ENCODE measurements around the gene DUSP19. TPM values are rescaled to one million over a fixed set of nuclear protein-coding genes. Genes with fewer than 3 reads are reported as not detected.

The DUSP19 gene
- total RNA-seq, 1 donor from 2014 or later, result 4.7 TPM

DNA sequence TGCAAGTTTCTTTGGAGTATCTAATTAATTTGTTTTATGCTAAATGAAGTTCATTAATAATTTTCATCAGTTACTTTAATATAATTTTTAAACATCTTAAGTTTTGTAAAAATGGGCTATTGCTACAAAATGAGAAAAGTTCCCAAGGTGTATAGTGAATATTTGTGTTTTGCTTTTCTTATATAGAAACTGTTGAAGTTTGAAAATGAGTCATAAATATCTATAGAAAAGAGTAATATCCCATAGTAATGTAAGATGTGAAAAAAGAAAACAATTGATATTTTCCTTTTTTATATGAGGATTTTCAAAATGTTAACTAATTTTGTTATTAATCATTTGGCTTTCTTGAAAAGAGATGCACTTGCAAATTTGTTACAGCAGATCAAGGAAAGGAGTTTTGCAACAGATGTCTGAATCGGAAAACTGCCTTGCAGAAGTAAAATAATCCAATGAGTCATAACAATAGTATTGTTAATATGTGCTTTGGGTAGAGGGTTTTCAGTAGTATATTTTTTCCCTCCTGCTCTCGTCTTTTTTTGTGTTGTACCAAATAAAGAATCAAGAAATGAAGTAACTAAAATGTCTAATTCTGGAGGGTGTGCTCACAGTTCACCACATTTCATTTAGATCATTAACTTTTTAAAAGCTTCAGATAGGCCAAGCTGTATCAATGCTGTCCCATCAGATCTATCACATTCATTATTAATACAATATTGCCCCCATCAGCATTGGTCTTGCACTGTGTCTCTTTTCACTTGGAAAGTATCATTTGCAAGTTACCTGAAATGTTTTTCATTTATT lies 15.5 kb downstream of the DUSP19 start:
- TF ChIP-seq CTCF (IDR thresholded peaks at IDR 0.05), result peak; percentile 48
- Mint-ChIP-seq H3K9me3 (ENCODE audit: unreplicated experiment) (no peaks in the 10 kb centered on the region), H3K27ac (ENCODE audit: unreplicated experiment) (no peak overlapping the region), H3K27me3 (ENCODE audit: unreplicated experiment) (no peaks in the 10 kb centered on the region), H3K36me3 (ENCODE audit: unreplicated experiment) (peaks cover 3% of the 10 kb centered on the region), H3K4me1 (ENCODE audit: unreplicated experiment) (peaks cover 14% of the 10 kb centered on the region), H3K4me3 (ENCODE audit: unreplicated experiment) (no peak overlapping the region)
- no peak for DNase-seq (ENCODE audit: extremely low spot score, unreplicated experiment)

DNA sequence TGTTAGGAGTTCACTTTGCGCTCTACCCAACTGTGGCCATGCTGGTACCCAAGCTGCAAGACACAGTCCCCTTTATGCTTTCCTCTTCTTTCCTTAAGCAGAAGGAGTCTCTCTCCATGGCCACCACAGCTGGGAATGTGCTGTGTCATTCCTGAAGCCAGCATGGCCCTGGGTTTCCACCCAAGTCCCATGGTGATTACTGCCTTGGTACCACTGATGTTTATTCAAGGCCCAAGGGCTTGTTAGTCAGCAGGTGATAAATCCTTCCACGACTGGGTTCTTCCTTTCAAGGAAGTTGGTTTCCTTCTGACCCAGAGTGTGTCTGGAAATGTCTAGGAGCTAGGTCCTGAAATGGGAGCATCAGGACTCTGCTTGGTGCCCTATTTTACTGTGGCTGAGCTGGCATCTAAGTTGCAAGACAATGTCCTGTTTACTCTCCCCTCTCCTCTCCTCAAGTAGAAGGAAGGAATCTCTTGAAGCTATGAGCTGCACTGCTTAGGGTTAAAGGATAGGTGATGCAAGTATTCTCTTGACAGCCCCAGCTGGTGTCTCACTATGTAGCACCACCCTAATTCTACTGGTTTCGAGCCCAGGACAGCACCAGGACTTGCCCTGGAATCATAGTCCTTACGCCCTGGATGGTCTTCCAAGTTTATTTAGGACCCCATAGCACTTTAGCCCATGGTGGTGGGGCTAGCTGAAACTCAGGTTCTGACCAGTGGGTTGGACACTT lies 27.0 kb downstream of the DUSP19 start:
- no peak overlapping the region for H3K4me3 Mint-ChIP-seq (ENCODE audit: unreplicated experiment)
- DNase-seq (ENCODE audit: extremely low spot score, unreplicated experiment), result no peak
- TF ChIP-seq CTCF (IDR thresholded peaks at IDR 0.05), result no peak

DNA sequence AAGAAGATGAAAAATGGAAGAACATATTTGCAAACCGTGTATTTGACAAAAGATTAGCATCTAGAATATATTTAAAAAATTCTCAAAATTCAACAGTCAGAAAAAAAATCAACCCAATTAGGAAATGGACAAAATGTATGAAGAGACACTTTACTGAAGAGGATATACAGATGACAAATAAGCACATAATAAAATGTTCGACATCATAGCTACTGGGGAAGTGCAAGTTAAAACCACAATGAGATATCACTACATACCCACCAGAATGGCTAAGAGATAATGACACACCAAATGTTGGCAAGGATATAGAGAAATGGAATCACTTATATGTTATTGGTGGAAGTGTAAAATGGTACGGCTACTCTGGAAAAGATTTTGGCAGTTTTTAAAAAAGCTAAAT lies 34.0 kb downstream of the DUSP19 start:
- Mint-ChIP-seq H3K4me3 (ENCODE audit: unreplicated experiment) (no peak overlapping the region), H3K36me3 (ENCODE audit: unreplicated experiment) (no peaks in the 10 kb centered on the region), H3K27ac (ENCODE audit: unreplicated experiment) (no peak overlapping the region), H3K9me3 (ENCODE audit: unreplicated experiment) (no peaks in the 10 kb centered on the region), H3K4me1 (ENCODE audit: unreplicated experiment) (no peaks in the 10 kb centered on the region), H3K27me3 (ENCODE audit: unreplicated experiment) (peaks cover 28% of the 10 kb centered on the region)
- DNase-seq (ENCODE audit: extremely low spot score, unreplicated experiment), result no peak
- TF ChIP-seq CTCF (IDR thresholded peaks at IDR 0.05), result no peak

More for the DNA sequence above, 27.0 kb downstream of the DUSP19 start:
- Mint-ChIP-seq H3K4me1 (ENCODE audit: unreplicated experiment) (peaks cover 12% of the 10 kb centered on the region), H3K9me3 (ENCODE audit: unreplicated experiment) (no peaks in the 10 kb centered on the region), H3K27ac (ENCODE audit: unreplicated experiment) (no peak overlapping the region), H3K36me3 (ENCODE audit: unreplicated experiment) (no peaks in the 10 kb centered on the region), H3K27me3 (ENCODE audit: unreplicated experiment) (no peaks in the 10 kb centered on the region)

- DNase-seq (ENCODE audit: extremely low spot score, unreplicated experiment), result no peak
- Mint-ChIP-seq H3K27me3 (ENCODE audit: unreplicated experiment) (peaks cover 31% of the 10 kb centered on the region), H3K4me3 (ENCODE audit: unreplicated experiment) (no peak overlapping the region), H3K27ac (ENCODE audit: unreplicated experiment) (no peak overlapping the region), H3K9me3 (ENCODE audit: unreplicated experiment) (no peaks in the 10 kb centered on the region), H3K4me1 (ENCODE audit: unreplicated experiment) (no peaks in the 10 kb centered on the region), H3K36me3 (ENCODE audit: unreplicated experiment) (no peaks in the 10 kb centered on the region)
- TF ChIP-seq CTCF (IDR thresholded peaks at IDR 0.05), result no peak
Observed at GRCh38 chr2:183113630-183114029, 35.1 kb downstream of the DUSP19 start.

GRCh38 chr2:183117226-183117625 lies 38.7 kb downstream of the DUSP19 start:
- Mint-ChIP-seq H3K4me3 (ENCODE audit: unreplicated experiment) (no peak overlapping the region), H3K36me3 (ENCODE audit: unreplicated experiment) (no peaks in the 10 kb centered on the region), H3K27me3 (ENCODE audit: unreplicated experiment) (peaks cover 31% of the 10 kb centered on the region), H3K27ac (ENCODE audit: unreplicated experiment) (no peak overlapping the region), H3K4me1 (ENCODE audit: unreplicated experiment) (no peaks in the 10 kb centered on the region), H3K9me3 (ENCODE audit: unreplicated experiment) (no peaks in the 10 kb centered on the region)
- no peak for TF ChIP-seq CTCF (IDR thresholded peaks at IDR 0.05)
- DNase-seq (ENCODE audit: extremely low spot score, unreplicated experiment), result no peak
